ENCODE measurements around the gene HCFC2.
"Not testable (repeated sequence)": the region's sequence is repeated elsewhere in the genome, so short reads cannot be mapped to it uniquely, and the experiment has no call there.

DNA sequence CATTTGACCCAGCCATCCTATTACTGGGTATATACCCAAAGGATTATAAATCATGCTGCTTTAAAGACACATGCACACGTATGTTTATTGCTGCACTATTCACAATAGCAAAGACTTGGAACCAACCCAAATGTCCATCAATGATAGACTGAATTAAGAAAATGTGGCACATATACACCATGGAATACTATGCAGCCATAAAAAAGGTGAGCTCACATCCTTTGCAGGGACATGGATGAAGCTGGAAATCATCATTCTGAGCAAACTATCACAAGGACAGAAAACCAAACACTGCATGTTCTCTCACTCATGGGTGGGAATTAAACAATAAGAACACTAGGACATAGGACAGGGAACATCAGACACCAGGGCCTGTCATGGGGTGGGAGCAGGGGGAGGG, 24.6 kb upstream of the HCFC2 start:
- not testable (repeated sequence) for TF ChIP-seq POLR2AphosphoS5, GABPA (IDR thresholded peaks at IDR 0.05; ENCODE audit: low read depth)
- TF ChIP-seq, protein P1, sequence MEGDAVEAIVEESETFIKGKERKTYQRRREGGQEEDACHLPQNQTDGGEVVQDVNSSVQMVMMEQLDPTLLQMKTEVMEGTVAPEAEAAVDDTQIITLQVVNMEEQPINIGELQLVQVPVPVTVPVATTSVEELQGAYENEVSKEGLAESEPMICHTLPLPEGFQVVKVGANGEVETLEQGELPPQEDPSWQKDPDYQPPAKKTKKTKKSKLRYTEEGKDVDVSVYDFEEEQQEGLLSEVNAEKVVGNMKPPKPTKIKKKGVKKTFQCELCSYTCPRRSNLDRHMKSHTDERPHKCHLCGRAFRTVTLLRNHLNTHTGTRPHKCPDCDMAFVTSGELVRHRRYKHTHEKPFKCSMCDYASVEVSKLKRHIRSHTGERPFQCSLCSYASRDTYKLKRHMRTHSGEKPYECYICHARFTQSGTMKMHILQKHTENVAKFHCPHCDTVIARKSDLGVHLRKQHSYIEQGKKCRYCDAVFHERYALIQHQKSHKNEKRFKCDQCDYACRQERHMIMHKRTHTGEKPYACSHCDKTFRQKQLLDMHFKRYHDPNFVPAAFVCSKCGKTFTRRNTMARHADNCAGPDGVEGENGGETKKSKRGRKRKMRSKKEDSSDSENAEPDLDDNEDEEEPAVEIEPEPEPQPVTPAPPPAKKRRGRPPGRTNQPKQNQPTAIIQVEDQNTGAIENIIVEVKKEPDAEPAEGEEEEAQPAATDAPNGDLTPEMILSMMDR (IDR thresholded peaks at IDR 0.05; ENCODE audit: insufficient read depth, low read length) = not testable (repeated sequence)
- TF ChIP-seq, protein P2, sequence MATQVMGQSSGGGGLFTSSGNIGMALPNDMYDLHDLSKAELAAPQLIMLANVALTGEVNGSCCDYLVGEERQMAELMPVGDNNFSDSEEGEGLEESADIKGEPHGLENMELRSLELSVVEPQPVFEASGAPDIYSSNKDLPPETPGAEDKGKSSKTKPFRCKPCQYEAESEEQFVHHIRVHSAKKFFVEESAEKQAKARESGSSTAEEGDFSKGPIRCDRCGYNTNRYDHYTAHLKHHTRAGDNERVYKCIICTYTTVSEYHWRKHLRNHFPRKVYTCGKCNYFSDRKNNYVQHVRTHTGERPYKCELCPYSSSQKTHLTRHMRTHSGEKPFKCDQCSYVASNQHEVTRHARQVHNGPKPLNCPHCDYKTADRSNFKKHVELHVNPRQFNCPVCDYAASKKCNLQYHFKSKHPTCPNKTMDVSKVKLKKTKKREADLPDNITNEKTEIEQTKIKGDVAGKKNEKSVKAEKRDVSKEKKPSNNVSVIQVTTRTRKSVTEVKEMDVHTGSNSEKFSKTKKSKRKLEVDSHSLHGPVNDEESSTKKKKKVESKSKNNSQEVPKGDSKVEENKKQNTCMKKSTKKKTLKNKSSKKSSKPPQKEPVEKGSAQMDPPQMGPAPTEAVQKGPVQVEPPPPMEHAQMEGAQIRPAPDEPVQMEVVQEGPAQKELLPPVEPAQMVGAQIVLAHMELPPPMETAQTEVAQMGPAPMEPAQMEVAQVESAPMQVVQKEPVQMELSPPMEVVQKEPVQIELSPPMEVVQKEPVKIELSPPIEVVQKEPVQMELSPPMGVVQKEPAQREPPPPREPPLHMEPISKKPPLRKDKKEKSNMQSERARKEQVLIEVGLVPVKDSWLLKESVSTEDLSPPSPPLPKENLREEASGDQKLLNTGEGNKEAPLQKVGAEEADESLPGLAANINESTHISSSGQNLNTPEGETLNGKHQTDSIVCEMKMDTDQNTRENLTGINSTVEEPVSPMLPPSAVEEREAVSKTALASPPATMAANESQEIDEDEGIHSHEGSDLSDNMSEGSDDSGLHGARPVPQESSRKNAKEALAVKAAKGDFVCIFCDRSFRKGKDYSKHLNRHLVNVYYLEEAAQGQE (IDR thresholded peaks at IDR 0.05; ENCODE audit: insufficient replicate concordance, low read depth) = not testable (repeated sequence)

All from HL-60 (cell line).